Measurements from ENCODE around the gene HTR2B.
"Not testable (repeated sequence)": the region's sequence is repeated elsewhere in the genome, so short reads cannot be mapped to it uniquely, and the experiment has no call there.

DNA sequence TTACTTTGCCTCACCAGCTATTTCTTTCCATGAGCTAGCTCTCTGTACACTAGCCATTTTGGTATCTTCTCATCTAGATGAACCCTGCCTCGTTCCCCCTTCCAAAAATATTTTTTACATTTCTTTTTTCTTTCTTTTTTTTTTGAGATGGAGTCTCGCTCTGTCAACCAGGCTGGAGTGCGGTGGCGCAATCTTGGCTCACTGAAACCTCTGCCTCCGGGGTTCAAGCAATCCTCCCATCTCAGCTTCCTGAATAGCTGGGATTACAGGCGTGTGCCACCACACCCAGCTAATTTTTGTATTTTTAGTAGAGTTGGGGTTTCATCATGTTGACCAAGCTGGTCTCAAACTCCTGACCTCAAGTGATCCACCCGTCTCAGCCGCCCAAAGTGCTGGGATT is 57.3 kb downstream of the HTR2B start:
- TF ChIP-seq POLR2A (IDR thresholded peaks at IDR 0.05; ENCODE audit: low read length); GATA1 (IDR thresholded peaks at IDR 0.05; ENCODE audit: low read depth, low read length): not testable (repeated sequence)

Data from erythroblast (primary cell).